Uterus (tissue), 2 donors: ENCODE measurements around the gene RAB33B.

ENCODE experiments used
- CTCF ChIP-seq, 4 experiments: fragments of 200-600 bp in 2 of 4; fragments of 450-650 bp in 2 of 4; sonication (generic) in 2 of 4; IDR thresholded peaks; one replicate each; pipeline ENCODE4 v1.5.1; 2016 to 2019; ENCODE audit warnings: antibody characterized with exemption in 4 of 4, mild to moderate bottlenecking in 2 of 4, moderate library complexity in 1 of 4
- POLR2A ChIP-seq, 2 donors: fragments of 450-650 bp; IDR thresholded peaks; one replicate each; pipeline ENCODE4 v1.6.1; 2016; ENCODE audit warnings: antibody characterized with exemption in 2 of 2, mild to moderate bottlenecking in 1 of 2, moderate library complexity in 1 of 2

- TF ChIP-seq CTCF (IDR thresholded peaks at IDR 0.05) (no peak), POLR2A (IDR thresholded peaks at IDR 0.05) (no peak)
Measured at GRCh38 chr4:139461022-139461628, 7.2 kb downstream of the RAB33B start.
